Left kidney (tissue), 2 donors: ENCODE data around the gene PRR5L. TPM values are rescaled to one million over a fixed set of nuclear protein-coding genes. Genes with fewer than 3 reads are reported as not detected.

Experiments used
- DNase-seq: peaks from one replicate; pipeline ENCODE4 v3.0.0-alpha.2; 2013
- polyA plus RNA-seq: library from polyadenylated mRNA; unstranded; fragments of 120-200 nt; gene quantifications from one replicate; pipeline ENCODE4 v1.2.1, GENCODE V29; 2013; ENCODE audit not compliant: insufficient read length

PRR5L gene
- polyA plus RNA-seq, 1 donor, result 17.3 TPM

GRCh38 chr11:36402568-36403170 is 106.6 kb downstream of the PRR5L start:
- DNase-seq, result no peak

GRCh38 chr11:36403661-36404060 is 107.6 kb downstream of the PRR5L start:
- DNase-seq, result no peak

GRCh38 chr11:36404831-36405230 is 108.7 kb downstream of the PRR5L start:
- DNase-seq, result no peak

GRCh38 chr11:36405585-36406367 is 109.7 kb downstream of the PRR5L start:
- DNase-seq, result no peak

GRCh38 chr11:36407356-36407755 is 111.3 kb downstream of the PRR5L start:
- no peak for DNase-seq

- no peak for DNase-seq
Observed at GRCh38 chr11:36408498-36409136, 112.5 kb downstream of the PRR5L start.

- DNase-seq, result no peak
Observed at GRCh38 chr11:36409152-36409816, 113.2 kb downstream of the PRR5L start.

GRCh38 chr11:36411202-36411640 is 115.1 kb downstream of the PRR5L start:
- no peak for DNase-seq

GRCh38 chr11:36412781-36413383 is 116.8 kb downstream of the PRR5L start:
- DNase-seq, result no peak

GRCh38 chr11:36417154-36417553 is 121.1 kb downstream of the PRR5L start:
- DNase-seq, result no peak

GRCh38 chr11:36419791-36420424 is 123.8 kb downstream of the PRR5L start:
- no peak for DNase-seq

GRCh38 chr11:36421546-36422155 is 125.6 kb downstream of the PRR5L start:
- no peak for DNase-seq

GRCh38 chr11:36425561-36426081 is 129.5 kb downstream of the PRR5L start:
- no peak for DNase-seq

- DNase-seq, result no peak
Observed at GRCh38 chr11:36426226-36426848, 130.2 kb downstream of the PRR5L start.

- no peak for DNase-seq
Observed at GRCh38 chr11:36427079-36427478, 131.0 kb downstream of the PRR5L start.

- no peak for DNase-seq
Observed at GRCh38 chr11:36427876-36428275, 131.8 kb downstream of the PRR5L start.

- no peak for DNase-seq
Observed at GRCh38 chr11:36431429-36432092, 135.5 kb downstream of the PRR5L start.

GRCh38 chr11:36432093-36432469 is 136.0 kb downstream of the PRR5L start:
- no peak for DNase-seq

- DNase-seq, result no peak
Observed at GRCh38 chr11:36432738-36433137, 136.7 kb downstream of the PRR5L start.

GRCh38 chr11:36436064-36436463 is 140.0 kb downstream of the PRR5L start:
- no peak for DNase-seq
